NCI-H146 treated with DMSO at 0.1 percent for 48 hours (cell line): ENCODE results near the gene VEZF1.

Experiments used
- DNase-seq: peaks from one replicate; lab custom pipeline; 2025; ENCODE audit not compliant: unreplicated experiment; lab: John Stamatoyannopoulos, UW

VEZF1 gene

GRCh38 chr17:57930239-57930638 lies 57.8 kb downstream of the VEZF1 start:
- no peak for DNase-seq

- DNase-seq, result no peak
Measured at GRCh38 chr17:57929386-57929785, 58.7 kb downstream of the VEZF1 start.

GRCh38 chr17:57928928-57929327 lies 59.1 kb downstream of the VEZF1 start:
- no peak for DNase-seq

- DNase-seq, result peak; percentile 96
Measured at GRCh38 chr17:57927048-57927723, 60.9 kb downstream of the VEZF1 start.

GRCh38 chr17:57926723-57927047 lies 61.4 kb downstream of the VEZF1 start:
- no peak for DNase-seq

GRCh38 chr17:57925361-57925990 lies 62.6 kb downstream of the VEZF1 start:
- no peak for DNase-seq

- no peak for DNase-seq
Measured at GRCh38 chr17:57924677-57925076, 63.4 kb downstream of the VEZF1 start.
